SH-SY5Y (cell line): ENCODE data around the gene ATG10.

Experiments used
- GATA2 ChIP-seq: IDR thresholded peaks from 2 replicates; pipeline ENCODE4 v1.6.1; 2011; ENCODE audit warnings: mild to moderate bottlenecking, low read depth, low read length
- GATA3 ChIP-seq: IDR thresholded peaks from 2 replicates; pipeline ENCODE4 v1.6.1; 2011; ENCODE audit warnings: low read depth, mild to moderate bottlenecking, low read length, moderate library complexity

DNA sequence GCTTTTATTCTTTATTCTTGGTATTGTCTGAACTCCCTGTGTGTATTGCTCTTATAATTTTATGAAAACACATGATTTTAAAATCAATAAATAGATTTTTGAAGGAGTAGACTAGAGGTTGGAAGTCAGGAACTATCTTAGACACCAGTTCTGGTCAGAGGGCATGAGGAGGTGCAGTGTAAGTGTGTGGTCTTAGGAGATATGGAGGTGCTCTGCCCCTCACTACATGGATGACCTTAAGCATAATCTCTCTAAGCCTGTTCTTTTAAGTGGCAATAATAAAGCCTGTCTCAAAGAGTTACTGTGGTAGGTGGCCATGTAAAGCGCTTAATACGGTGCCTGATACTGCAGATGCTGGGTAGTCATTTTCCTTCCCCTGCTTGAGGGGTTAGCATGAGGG is 272.3 kb downstream of the ATG10 start:
- TF ChIP-seq GATA2: no peak
- TF ChIP-seq GATA3: no peak
